Hematopoietic multipotent progenitor cell treated with erythropoietin and hydrocortisone succinate and interleukin-3 and kit ligand, for 8 days (in vitro differentiated cells): ENCODE data around the gene ITGA2B.
A peak's percentile ranks its signal among the peaks of the same experiment; 100 is the strongest.
"Not testable (repeated sequence)": the region's sequence is repeated elsewhere in the genome, so short reads cannot be mapped to it uniquely, and the experiment has no call there.

ENCODE experiments used
- DNase-seq: peaks from one replicate; pipeline ENCODE4 v3.0.0-alpha.2; 2015

The ITGA2B gene

DNA sequence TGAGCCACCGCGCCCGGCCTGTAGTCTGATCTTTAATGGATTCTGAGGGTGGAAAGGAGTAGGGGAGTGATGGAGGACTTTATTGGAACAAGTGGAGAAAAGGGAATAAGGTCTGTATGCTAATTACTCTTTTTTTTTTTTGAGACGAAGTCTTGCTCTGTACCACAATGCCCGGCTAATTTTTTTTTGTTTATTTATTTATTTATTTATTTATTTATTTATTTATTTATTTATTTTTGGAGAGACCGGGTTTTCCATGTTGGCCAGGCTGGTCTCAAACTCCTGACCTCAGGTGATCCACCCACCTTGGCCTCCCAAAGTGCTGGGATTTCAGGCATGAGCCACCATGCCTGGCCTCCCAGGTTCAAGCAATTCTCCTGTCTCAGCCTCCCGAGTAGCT is 59.9 kb downstream of the ITGA2B start:
- DNase-seq: not testable (repeated sequence)

GRCh38 chr17:44327715-44328449 is 61.6 kb downstream of the ITGA2B start:
- no peak for DNase-seq

GRCh38 chr17:44326861-44327444 is 62.5 kb downstream of the ITGA2B start:
- peak; percentile 95 for DNase-seq

DNA sequence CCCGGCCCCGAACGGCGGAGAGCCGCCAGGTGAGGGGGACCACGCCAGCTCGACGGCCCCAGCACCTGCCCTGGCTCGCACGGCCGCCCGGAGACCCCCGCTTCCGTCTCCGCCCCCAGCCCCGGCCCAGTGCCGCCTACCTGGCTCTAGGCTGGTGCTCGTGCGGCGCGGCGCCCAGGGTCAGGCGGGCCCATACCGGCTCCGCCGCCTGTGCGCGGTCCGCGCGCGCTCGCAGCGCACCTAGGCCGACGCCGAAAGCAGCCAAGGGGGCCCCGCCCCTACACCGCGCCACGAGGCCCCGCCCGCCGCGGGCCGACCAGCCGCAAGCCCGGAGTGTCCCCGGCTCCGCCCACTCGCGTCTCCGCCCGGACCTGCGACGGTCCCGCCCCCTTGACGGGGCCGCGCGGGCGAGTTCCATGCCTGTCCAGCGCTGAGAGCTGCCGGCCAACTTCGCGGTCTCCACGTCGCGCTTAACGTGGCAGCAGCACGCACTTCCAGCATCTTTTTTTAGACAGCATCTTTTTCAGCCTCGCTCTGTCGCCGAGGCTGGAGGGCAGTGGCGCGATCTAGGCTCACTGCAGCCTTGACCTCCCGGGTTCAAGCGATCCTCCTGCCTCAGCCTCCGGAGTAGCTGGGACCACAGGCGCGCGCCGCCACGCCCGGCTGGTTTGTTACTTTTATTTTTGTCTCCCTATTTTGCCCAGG is 64.7 kb downstream of the ITGA2B start, which contains the start of gene SLC25A39:
TSS of gene SLC25A39 (minus strand) at position 253 of the 705 bp plus-strand sequence. CDS start 1,261 bp downstream, outside the sequence.
- DNase-seq: peak; percentile 90

- DNase-seq: peak; percentile 6
Measured at GRCh38 chr17:44324092-44324570, 65.3 kb downstream of the ITGA2B start.

DNA sequence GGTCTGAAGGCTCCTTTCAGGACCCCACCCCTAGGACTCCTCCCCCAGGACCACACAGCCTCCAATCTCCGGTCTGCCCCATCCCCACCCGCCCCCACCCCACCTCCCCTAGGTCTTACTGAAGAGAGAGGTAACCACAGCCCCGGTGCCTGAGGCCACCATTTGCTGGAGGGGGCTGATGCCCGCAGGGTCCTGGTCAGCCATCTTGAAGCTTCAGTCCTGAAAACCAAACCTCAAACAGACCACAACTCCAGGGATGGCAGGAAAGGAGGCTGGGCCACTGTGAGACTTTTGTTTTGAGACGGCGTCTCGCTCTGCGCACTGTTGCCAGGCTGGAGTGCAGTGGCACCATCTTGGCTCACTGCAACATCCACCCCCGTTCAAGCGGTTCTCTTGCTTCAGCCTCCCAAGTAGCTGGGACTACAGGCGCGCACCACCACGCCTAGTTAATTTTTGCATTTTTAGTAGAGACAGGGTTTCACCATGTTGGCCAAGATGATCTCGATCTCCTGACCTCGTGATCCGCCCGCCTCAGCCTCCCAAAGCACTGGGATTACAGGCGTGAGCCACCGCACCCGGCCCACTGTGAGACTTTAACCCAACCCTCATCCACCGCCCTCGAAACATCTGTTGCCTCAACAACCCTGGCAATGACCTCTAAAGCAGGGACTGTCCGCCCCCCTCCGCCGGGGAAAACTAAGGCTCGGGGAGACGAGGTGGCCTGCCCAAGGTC is 65.9 kb downstream of the ITGA2B start:
- peak; percentile 29 for DNase-seq

DNA sequence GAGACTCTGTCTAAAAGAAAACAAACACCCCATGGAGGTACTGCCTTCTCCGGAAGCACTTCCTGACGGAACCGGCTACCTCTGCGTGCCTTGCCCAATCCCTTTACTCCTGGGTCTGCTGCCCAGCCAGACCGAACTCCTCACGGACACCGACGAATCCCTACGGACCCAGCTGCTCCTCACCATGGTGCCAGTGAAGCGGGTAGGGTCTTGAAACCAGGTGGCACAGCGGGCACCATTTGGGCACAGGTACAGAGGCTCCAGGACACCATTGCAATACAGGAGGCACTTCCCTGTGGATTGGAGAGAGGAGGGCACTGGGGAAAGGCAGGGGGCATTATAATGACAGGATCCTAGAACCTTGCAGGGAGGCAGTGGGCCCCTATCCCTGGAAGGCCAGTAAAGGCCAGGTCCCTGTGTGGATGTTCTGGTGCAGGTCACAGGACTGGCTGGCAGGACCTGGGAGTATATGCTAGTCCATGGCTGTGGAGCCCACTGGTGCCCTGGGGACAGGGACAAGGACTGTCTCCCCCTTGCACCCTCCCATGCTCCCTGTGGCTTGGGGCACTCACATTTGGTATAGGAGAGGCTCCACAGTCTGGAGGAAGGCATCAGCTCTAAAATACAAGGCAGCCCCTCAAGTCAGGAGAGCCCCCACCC is 67.1 kb downstream of the ITGA2B start:
- DNase-seq: no peak
